H9 (cell line): ENCODE measurements around the gene CXorf65. TPM values are rescaled to one million over a fixed set of nuclear protein-coding genes. Genes with fewer than 3 reads are reported as not detected.

ENCODE experiments used
- DNase-seq: peaks from one replicate; pipeline ENCODE4 v3.0.0-alpha.2; 2017
- H2AFZ ChIP-seq: one replicate; pipeline ENCODE4 v1.6.1; 2013; ENCODE audit warnings: mild to moderate bottlenecking, low read length, control low read depth, moderate library complexity
- H2AK5ac ChIP-seq: 2 replicates; pipeline ENCODE4 v1.6.1; 2013; ENCODE audit warnings: low read length, control low read depth, mixed read lengths; ENCODE audit not compliant: insufficient read length
- H2BK120ac ChIP-seq: one replicate; pipeline ENCODE4 v1.6.1; 2013; ENCODE audit warnings: low read depth, mild to moderate bottlenecking, low read length, control low read depth, inconsistent platforms; ENCODE audit not compliant: poor library complexity, severe bottlenecking
- H2BK12ac ChIP-seq: 2 replicates; pipeline ENCODE4 v1.6.1; 2013; ENCODE audit warnings: low read length, control low read depth, mixed read lengths, low read depth; ENCODE audit not compliant: insufficient read length
- H2BK15ac ChIP-seq: 2 replicates; pipeline ENCODE4 v1.6.1; 2013; ENCODE audit warnings: low read depth, low read length, control low read depth
- H2BK20ac ChIP-seq: one replicate; pipeline ENCODE4 v1.6.1; 2013; ENCODE audit warnings: low read depth, mild to moderate bottlenecking, low read length, control low read depth, inconsistent platforms; ENCODE audit not compliant: poor library complexity, severe bottlenecking
- H2BK5ac ChIP-seq: 2 replicates; pipeline ENCODE4 v1.6.1; 2013; ENCODE audit warnings: low read length, control low read depth, mixed read lengths; ENCODE audit not compliant: insufficient read length
- H3K14ac ChIP-seq: 2 replicates; pipeline ENCODE4 v1.6.1; 2013; ENCODE audit warnings: low read length, control low read depth; ENCODE audit not compliant: insufficient read depth
- H3K18ac ChIP-seq: 2 replicates; pipeline ENCODE4 v1.6.1; 2013; ENCODE audit warnings: low read depth, mild to moderate bottlenecking, mixed read lengths, low read length, control low read depth; ENCODE audit not compliant: insufficient read length
- H3K23ac ChIP-seq: 2 replicates; pipeline ENCODE4 v1.6.1; 2013; ENCODE audit warnings: low read length, control low read depth, mixed read lengths, low read depth; ENCODE audit not compliant: insufficient read length
- H3K23me2 ChIP-seq: 2 replicates; pipeline ENCODE4 v1.6.1; 2013; ENCODE audit warnings: low read depth, mild to moderate bottlenecking, mixed read lengths, low read length, control low read depth; ENCODE audit not compliant: insufficient read length, poor library complexity, severe bottlenecking
- H3K27ac ChIP-seq: 2 replicates; pipeline ENCODE4 v1.5.1; 2013; ENCODE audit warnings: low read length, control low read depth, mixed read lengths, low read depth; ENCODE audit not compliant: insufficient read length
- H3K27me3 ChIP-seq: 2 replicates; pipeline ENCODE4 v1.6.1; 2013; ENCODE audit warnings: low read length, control low read depth, inconsistent platforms; ENCODE audit not compliant: insufficient read depth
- H3K4ac ChIP-seq: 2 replicates; pipeline ENCODE4 v1.6.1; 2013; ENCODE audit warnings: low read depth, mild to moderate bottlenecking, control low read depth, inconsistent platforms, low read length, moderate library complexity
- H3K4me1 ChIP-seq: 2 replicates; pipeline ENCODE4 v1.6.1; 2013; ENCODE audit warnings: low read length, control low read depth, inconsistent platforms; ENCODE audit not compliant: insufficient read depth
- H3K4me2 ChIP-seq: 2 replicates; pipeline ENCODE4 v1.6.1; 2013; ENCODE audit warnings: low read length, control low read depth, mixed read lengths; ENCODE audit not compliant: insufficient read length, insufficient read depth
- H3K56ac ChIP-seq: 2 replicates; pipeline ENCODE4 v1.6.1; 2013; ENCODE audit warnings: low read depth, mild to moderate bottlenecking, mixed read lengths, low read length, control low read depth; ENCODE audit not compliant: insufficient read length
- H3K79me1 ChIP-seq: 2 replicates; pipeline ENCODE4 v1.6.1; 2013; ENCODE audit warnings: low read depth, mild to moderate bottlenecking, moderate library complexity, low read length, control low read depth, inconsistent platforms; ENCODE audit not compliant: insufficient read depth, poor library complexity, severe bottlenecking
- H3K79me2 ChIP-seq: 2 replicates; pipeline ENCODE4 v1.6.1; 2013; ENCODE audit warnings: low read length, control low read depth, inconsistent platforms; ENCODE audit not compliant: insufficient read depth
- H3K9ac ChIP-seq: 2 replicates; pipeline ENCODE4 v1.6.1; 2013; ENCODE audit warnings: low read length, control low read depth, mixed read lengths; ENCODE audit not compliant: insufficient read length; ENCODE audit errors: extremely low read depth
- H3K9me3 ChIP-seq: one replicate; pipeline ENCODE4 v1.6.1; 2013; ENCODE audit warnings: low read depth, low read length, inconsistent platforms; ENCODE audit not compliant: control insufficient read depth
- H3T11ph ChIP-seq: one replicate; pipeline ENCODE4 v1.6.1; 2013; ENCODE audit warnings: mild to moderate bottlenecking, low read length, control low read depth, inconsistent platforms
- H4K20me1 ChIP-seq: one replicate; pipeline ENCODE4 v1.6.1; 2013; ENCODE audit not compliant: control insufficient read depth, insufficient read length, insufficient read depth
- H4K5ac ChIP-seq: 2 replicates; pipeline ENCODE4 v1.6.1; 2013; ENCODE audit warnings: low read depth, mild to moderate bottlenecking, mixed read lengths, low read length, control low read depth; ENCODE audit not compliant: insufficient read length
- H4K8ac ChIP-seq: replicated peaks from 2 replicates; pipeline ENCODE4 v1.6.1; 2013; ENCODE audit warnings: low read length, control low read depth, mixed read lengths, low read depth; ENCODE audit not compliant: insufficient read length
- H4K91ac ChIP-seq: 2 replicates; pipeline ENCODE4 v1.6.1; 2013; ENCODE audit warnings: low read depth, mild to moderate bottlenecking, moderate library complexity, mixed read lengths, low read length, control low read depth; ENCODE audit not compliant: insufficient read length
- H3K27ac Mint-ChIP-seq, 3 experiments: 2 replicates in 2 of 3; 3 replicates in 1 of 3; pipeline ENCODE4 v1.8.0; 2020 to 2021; ENCODE audit warnings: mixed read lengths in 3 of 3, mild to moderate bottlenecking in 1 of 3, moderate library complexity in 1 of 3
- H3K27me3 Mint-ChIP-seq: 2 replicates; pipeline ENCODE4 v1.8.0; 2021; ENCODE audit warnings: low read depth, mild to moderate bottlenecking, moderate library complexity, mixed read lengths
- H3K36me3 Mint-ChIP-seq, 3 experiments: 2 replicates in 2 of 3; 3 replicates in 1 of 3; pipeline ENCODE4 v1.8.0; 2020 to 2021; ENCODE audit warnings: low read depth in 3 of 3, mixed read lengths in 3 of 3; ENCODE audit not compliant: insufficient read depth in 1 of 3
- H3K4me1 Mint-ChIP-seq, 2 experiments: 2 replicates each; pipeline ENCODE4 v1.8.0; 2020; ENCODE audit warnings: mixed read lengths in 2 of 2
- H3K4me3 Mint-ChIP-seq, 2 experiments: 2 replicates in 1 of 2; 3 replicates in 1 of 2; pipeline ENCODE4 v1.8.0; 2020 to 2021; ENCODE audit warnings: mild to moderate bottlenecking in 2 of 2, mixed read lengths in 2 of 2, moderate library complexity in 1 of 2
- H3K9me3 Mint-ChIP-seq, 2 experiments: 2 replicates in 1 of 2; 3 replicates in 1 of 2; pipeline ENCODE4 v1.8.0; 2020; ENCODE audit warnings: mild to moderate bottlenecking in 2 of 2, mixed read lengths in 2 of 2, moderate library complexity in 1 of 2
- CTCF ChIP-seq: fragments of 200-600 bp; sonication (generic); conservative IDR thresholded peaks from 3 replicates; pipeline ENCODE4 v1.8.0; 2021; ENCODE audit warnings: antibody characterized with exemption, mild to moderate bottlenecking
- WGBS: extraction: QIAGEN DNeasy Blood & Tissue Kit; methylation state at CpG from one replicate; pipeline ENCODE4 v1.1.7; 2013; ENCODE audit warnings: missing lambda C conversion rate, low lambda C conversion rate, mixed read lengths; ENCODE audit not compliant: insufficient read length; ENCODE audit errors: extremely low coverage; 5-methylcytosine and 5-hydroxymethylcytosine counted together
- total RNA-seq: library from RNA; stranded (reverse); gene quantifications from 2 replicates; pipeline ENCODE4 v1.2.1, GENCODE V29; 2021

CXorf65 gene
- total RNA-seq, 1 experiment from 2014 or later, result not detected

DNA sequence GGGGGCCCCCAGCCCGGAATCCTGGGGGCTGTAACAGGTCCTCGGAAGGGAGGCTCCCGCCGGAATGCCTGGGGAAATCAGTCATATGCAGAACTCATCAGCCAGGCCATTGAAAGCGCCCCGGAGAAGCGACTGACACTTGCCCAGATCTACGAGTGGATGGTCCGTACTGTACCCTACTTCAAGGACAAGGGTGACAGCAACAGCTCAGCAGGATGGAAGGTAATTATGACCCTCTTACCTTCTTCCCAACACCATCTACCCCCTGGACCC is 9.8 kb downstream of the CXorf65 start:
- no peak overlapping the region for H4K5ac ChIP-seq
- peaks cover 13% of the 10 kb centered on the region for H3K9me3 ChIP-seq
- H3K14ac ChIP-seq, result no peak overlapping the region
- H3T11ph ChIP-seq, result no peak overlapping the region
- WGBS, result no CpG with 5 or more reads among the region's 9 CpGs
- no peak overlapping the region for H3K18ac ChIP-seq
- peak overlapping the region; percentile 96 for H3K4me2 ChIP-seq
- no peak overlapping the region for H3K23ac ChIP-seq
- no peak for DNase-seq
- no peak overlapping the region for H3K27ac ChIP-seq
- H3K9ac ChIP-seq, result peak overlapping the region; percentile 31
- H2AFZ ChIP-seq, result no peak overlapping the region
- H3K4me1 Mint-ChIP-seq, result peaks cover 34 to 43% of the 10 kb centered on the region in 2 experiments
- no peak overlapping the region for H2BK20ac ChIP-seq
- H3K56ac ChIP-seq, result no peak overlapping the region
- H4K91ac ChIP-seq, result no peak overlapping the region
- TF ChIP-seq CTCF, result no peak
- no peak overlapping the region for H2BK120ac ChIP-seq
- peaks cover 64 to 73% of the 10 kb centered on the region in 2 experiments for H3K9me3 Mint-ChIP-seq
- no peaks in the 10 kb centered on the region for H4K20me1 ChIP-seq
- H3K4ac ChIP-seq, result no peak overlapping the region
- H2AK5ac ChIP-seq, result no peak overlapping the region
- peaks cover 3% of the 10 kb centered on the region; the same call in 1 of the 2 replicates for H3K4me1 ChIP-seq
- H3K27me3 Mint-ChIP-seq, result peaks cover 51% of the 10 kb centered on the region
- H3K79me2 ChIP-seq, result no peaks in the 10 kb centered on the region
- H3K27ac Mint-ChIP-seq, result no peak overlapping the region
- peaks cover 7% of the 10 kb centered on the region for H3K23me2 ChIP-seq
- no peak overlapping the region for H2BK12ac ChIP-seq
- H3K4me3 Mint-ChIP-seq, result peak overlapping the region; percentile 85 to 91
- H3K36me3 Mint-ChIP-seq, result peaks cover 0 to 7% (median 5%) of the 10 kb centered on the region in 3 experiments; a peak in 5 of 7 replicates
- H3K27me3 ChIP-seq, result no peaks in the 10 kb centered on the region; the same call in 1 of the 2 replicates
- H3K79me1 ChIP-seq, result no peaks in the 10 kb centered on the region
- H2BK5ac ChIP-seq, result no peak overlapping the region
- H2BK15ac ChIP-seq, result no peak overlapping the region
- no peak overlapping the region for H4K8ac ChIP-seq
